NCI-H128 (cell line): ENCODE measurements around the gene AMY2B.
"Not testable (repeated sequence)": the region's sequence is repeated elsewhere in the genome, so short reads cannot be mapped to it uniquely, and the experiment has no call there.

Experiments
- DNase-seq: peaks from one replicate; lab custom pipeline; 2025; ENCODE audit not compliant: unreplicated experiment; lab: John Stamatoyannopoulos, UW

AMY2B gene

DNA sequence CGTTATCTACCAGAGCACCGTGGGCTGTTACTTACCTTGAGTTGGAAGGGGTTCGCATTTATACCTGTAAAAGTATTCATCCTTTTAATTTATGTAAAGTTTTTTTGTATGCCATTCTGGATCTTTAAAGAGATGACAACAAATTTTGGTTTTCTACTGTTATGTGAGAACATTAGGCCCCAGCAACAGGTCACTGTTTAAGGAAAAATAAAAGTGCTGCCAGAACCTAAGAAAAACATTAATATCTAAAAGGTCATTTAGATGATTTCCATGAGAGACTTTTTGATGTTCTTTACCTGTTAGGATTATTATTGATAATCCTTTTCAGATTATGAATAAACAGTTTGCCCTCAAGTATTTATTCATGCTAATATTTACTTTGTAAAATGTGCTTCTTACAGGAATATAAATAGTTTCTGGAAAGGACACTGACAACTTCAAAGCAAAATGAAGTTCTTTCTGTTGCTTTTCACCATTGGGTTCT, 45.6 kb downstream of the AMY2B start, which contains the start of gene AMY2A:
Gene AMY2A (plus strand): TSS at position 434 of the 484 bp plus-strand sequence. CDS start 14 bp downstream, at position 448.
- not testable (repeated sequence) for DNase-seq

DNA sequence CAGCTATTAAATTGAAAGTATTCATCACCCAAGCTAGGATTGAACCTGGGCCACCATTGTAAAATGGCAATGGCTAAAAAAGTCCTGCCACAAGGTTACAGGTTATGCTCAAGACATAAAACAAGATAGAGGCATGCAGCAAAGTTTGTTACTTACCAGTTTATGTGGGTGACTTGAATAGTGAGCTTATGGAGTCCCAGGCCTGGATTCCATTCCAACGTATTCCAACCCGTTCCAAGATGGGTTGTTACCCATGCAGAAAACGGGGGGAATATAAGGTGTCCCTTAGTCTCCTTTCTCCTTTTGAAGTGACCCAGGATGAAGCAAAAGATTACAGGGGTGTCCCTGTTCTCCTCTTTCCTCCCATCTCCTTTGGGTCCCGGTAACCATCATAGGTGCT, 56.0 kb downstream of the AMY2B start:
- not testable (repeated sequence) for DNase-seq
